ENCODE measurements around the gene FN1. TPM values are rescaled to one million over a fixed set of nuclear protein-coding genes. Genes with fewer than 3 reads are reported as not detected.

FN1 gene
- total RNA-seq, 1 donor from 2014 or later = 154 TPM

- H3K4me3 ChIP-seq = no peak overlapping the region
- no peaks in the 10 kb centered on the region for H3K9me3 ChIP-seq (replicated peaks)
- H3K4me1 ChIP-seq = peaks cover 4% of the 10 kb centered on the region
- intact Hi-C loops (cut with micrococcal nuclease) = no loop called here
- peaks cover 80% of the 10 kb centered on the region for H3K36me3 ChIP-seq
- H3K27me3 ChIP-seq (ENCODE audit: low read depth) = no peaks in the 10 kb centered on the region
- DNase-seq = no peak
- no peak for TF ChIP-seq CTCF (IDR thresholded peaks at IDR 0.05; ENCODE audit: borderline replicate concordance)
- H3K27ac ChIP-seq (replicated peaks) = no peak overlapping the region
Measured at GRCh38 chr2:215394102-215394805, 41.6 kb downstream of the FN1 start.

- no peaks in the 10 kb centered on the region for H3K9me3 ChIP-seq (replicated peaks)
- intact Hi-C loops (cut with micrococcal nuclease) = no loop called here
- H3K4me1 ChIP-seq = peaks cover 4% of the 10 kb centered on the region
- TF ChIP-seq CTCF (IDR thresholded peaks at IDR 0.05; ENCODE audit: borderline replicate concordance) = no peak
- H3K27me3 ChIP-seq (ENCODE audit: low read depth) = no peaks in the 10 kb centered on the region
- H3K36me3 ChIP-seq = peaks cover 78% of the 10 kb centered on the region
- no peak for DNase-seq
- no peak overlapping the region for H3K4me3 ChIP-seq
- no peak overlapping the region for H3K27ac ChIP-seq (replicated peaks)
Measured at GRCh38 chr2:215392687-215393270, 43.1 kb downstream of the FN1 start.

- H3K9me3 ChIP-seq (replicated peaks) = no peaks in the 10 kb centered on the region
- H3K36me3 ChIP-seq = peaks cover 83% of the 10 kb centered on the region
- H3K4me3 ChIP-seq = no peak overlapping the region
- no peaks in the 10 kb centered on the region for H3K27me3 ChIP-seq (ENCODE audit: low read depth)
- no peak for DNase-seq
- H3K4me1 ChIP-seq = peaks cover 4% of the 10 kb centered on the region
- TF ChIP-seq CTCF (IDR thresholded peaks at IDR 0.05; ENCODE audit: borderline replicate concordance) = no peak
- intact Hi-C loops (cut with micrococcal nuclease) = no loop called here
- no peak overlapping the region for H3K27ac ChIP-seq (replicated peaks)
Measured at GRCh38 chr2:215392164-215392563, 43.7 kb downstream of the FN1 start.

- peaks cover 83% of the 10 kb centered on the region for H3K36me3 ChIP-seq
- no peak for TF ChIP-seq CTCF (IDR thresholded peaks at IDR 0.05; ENCODE audit: borderline replicate concordance)
Measured at GRCh38 chr2:215391531-215391930, 44.3 kb downstream of the FN1 start.

GRCh38 chr2:215390550-215390913, 45.3 kb downstream of the FN1 start:
- Histone ChIP-seq H3K9me3 (replicated peaks) (no peaks in the 10 kb centered on the region), H3K27me3 (ENCODE audit: low read depth) (no peaks in the 10 kb centered on the region), H3K4me3 (no peak overlapping the region), H3K4me1 (no peaks in the 10 kb centered on the region), H3K27ac (replicated peaks) (no peak overlapping the region), H3K36me3 (peaks cover 84% of the 10 kb centered on the region)
- TF ChIP-seq CTCF (IDR thresholded peaks at IDR 0.05; ENCODE audit: borderline replicate concordance) = no peak
- DNase-seq = no peak
- intact Hi-C loops (cut with micrococcal nuclease) = no loop called here

More at GRCh38 chr2:215391531-215391930, 44.3 kb downstream of the FN1 start:
- Histone ChIP-seq H3K27ac (replicated peaks) (no peak overlapping the region), H3K4me3 (no peak overlapping the region), H3K27me3 (ENCODE audit: low read depth) (no peaks in the 10 kb centered on the region), H3K4me1 (no peaks in the 10 kb centered on the region), H3K9me3 (replicated peaks) (no peaks in the 10 kb centered on the region)
- no peak for DNase-seq
- intact Hi-C loops (cut with micrococcal nuclease) = no loop called here
